ENCODE measurements around the gene WDPCP. TPM values are rescaled to one million over a fixed set of nuclear protein-coding genes. Genes with fewer than 3 reads are reported as not detected.

WDPCP gene
- total and polyA plus RNA-seq, 2 of the 4 experiments (the other 2 are of a cell fraction), result 2.2 to 10.2 TPM

GRCh38 chr2:63627866-63628265 is 39.6 kb upstream of the WDPCP start:
- dilution Hi-C loops (cut with HindIII; ENCODE audit: low sequenced_read_pairs, unreplicated experiment) (no loop called here), intact Hi-C loops (cut with micrococcal nuclease) (no loop called here)

More at GRCh38 chr2:63627866-63628265, 39.6 kb upstream of the WDPCP start:
- Histone ChIP-seq H2AK5ac (ENCODE audit: low read depth, low read length) (no peak overlapping the region), H3K4me2 (ENCODE audit: low read depth, low read length) (no peak overlapping the region), H4K91ac (ENCODE audit: insufficient read depth, low read depth, low read length) (no peak overlapping the region), H3K4me3 (ENCODE audit: insufficient read depth, low read depth, low read length) (no peak overlapping the region), H3K9me3 (ENCODE audit: control insufficient read depth, insufficient read depth, low read length) (peaks cover 2% of the 10 kb centered on the region; the same call in 1 of the 2 replicates), H2BK120ac (ENCODE audit: low read depth, low read length) (no peak overlapping the region), H3K23ac (ENCODE audit: low read depth, low read length) (no peak overlapping the region), H4K5ac (ENCODE audit: low read depth, low read length) (no peak overlapping the region), H4K20me1 (ENCODE audit: insufficient read depth, low read length) (no peaks in the 10 kb centered on the region), H2BK15ac (ENCODE audit: low read depth, low read length) (no peak overlapping the region), H4K8ac (ENCODE audit: low read depth in 2 of 2, low read length in 2 of 2) (no peak overlapping the region), H2AK9ac (replicated peaks; ENCODE audit: low read depth, low read length, poor library complexity) (no peak overlapping the region), H3K18ac (ENCODE audit: low read depth, low read length) (no peak overlapping the region), H3K36me3 (ENCODE audit: control insufficient read depth, insufficient read depth, low read length) (no peaks in the 10 kb centered on the region), H3K4ac (ENCODE audit: low read depth, low read length) (no peak overlapping the region), H3K56ac (ENCODE audit: extremely low read depth, insufficient read depth, low read length) (no peak overlapping the region), H3K9me1 (ENCODE audit: insufficient read depth, low read length) (no peaks in the 10 kb centered on the region), H2AFZ (replicated peaks; ENCODE audit: low read length, poor library complexity) (no peak overlapping the region), H3K27me3 (ENCODE audit: control insufficient read depth, insufficient read depth, low read length) (no peaks in the 10 kb centered on the region; the same call in 1 of the 2 replicates), H3K79me1 (ENCODE audit: low read depth in 1 of 2, low read length in 2 of 2) (no peaks in the 10 kb centered on the region), H3K9ac (ENCODE audit: low read depth, low read length) (no peak overlapping the region), H2BK5ac (ENCODE audit: low read depth, low read length, poor library complexity, severe bottlenecking) (no peak overlapping the region), H3K27ac (ENCODE audit: insufficient read depth, low read length) (no peak overlapping the region), H3K14ac (replicated peaks; ENCODE audit: low read depth, low read length) (no peak overlapping the region), H2BK20ac (ENCODE audit: low read depth, low read length) (no peak overlapping the region), H3K4me1 (ENCODE audit: control insufficient read depth, insufficient read depth, low read length) (no peaks in the 10 kb centered on the region)
- in situ Hi-C loops (cut with MboI; ENCODE audit: low sequenced_read_pairs), result no loop called here
- 92% methylated on average over 6 of the region's 15 CpGs; no CpG with 5 or more reads in 1 of the 2 experiments for WGBS, 2 experiments (ENCODE audit: extremely low coverage in 2 of 2, insufficient read length in 1 of 2)
- DNase-seq (no peak), ATAC-seq (ENCODE audit: low read depth) (no peak)
- ChIA-PET CTCF (interaction anchor here (0.6 kb wide), 1 partner anchor 143 kb away, joined by 3 read pairs; no protein-coding TSS in a partner anchor), POLR2A (ENCODE audit: unreplicated experiment) (no interaction called here)
- no peak for TF ChIP-seq MAFK (IDR thresholded peaks at IDR 0.05; ENCODE audit: low read depth, low read length)
- TF ChIP-seq RCOR1 (IDR thresholded peaks at IDR 0.05; ENCODE audit: insufficient replicate concordance, low read length), result no peak
- no peak for TF ChIP-seq CEBPB (IDR thresholded peaks at IDR 0.05; ENCODE audit: low read depth, low read length)
- no peak for TF ChIP-seq RFX5 (IDR thresholded peaks at IDR 0.05; ENCODE audit: low read depth, low read length)
- TF ChIP-seq, protein P1, sequence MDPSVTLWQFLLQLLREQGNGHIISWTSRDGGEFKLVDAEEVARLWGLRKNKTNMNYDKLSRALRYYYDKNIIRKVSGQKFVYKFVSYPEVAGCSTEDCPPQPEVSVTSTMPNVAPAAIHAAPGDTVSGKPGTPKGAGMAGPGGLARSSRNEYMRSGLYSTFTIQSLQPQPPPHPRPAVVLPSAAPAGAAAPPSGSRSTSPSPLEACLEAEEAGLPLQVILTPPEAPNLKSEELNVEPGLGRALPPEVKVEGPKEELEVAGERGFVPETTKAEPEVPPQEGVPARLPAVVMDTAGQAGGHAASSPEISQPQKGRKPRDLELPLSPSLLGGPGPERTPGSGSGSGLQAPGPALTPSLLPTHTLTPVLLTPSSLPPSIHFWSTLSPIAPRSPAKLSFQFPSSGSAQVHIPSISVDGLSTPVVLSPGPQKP (IDR thresholded peaks at IDR 0.05; ENCODE audit: borderline replicate concordance, low read depth, low read length), result no peak
- TF ChIP-seq BHLHE40 (IDR thresholded peaks at IDR 0.05; ENCODE audit: low read depth, low read length), result no peak
- TF ChIP-seq, protein P2, sequence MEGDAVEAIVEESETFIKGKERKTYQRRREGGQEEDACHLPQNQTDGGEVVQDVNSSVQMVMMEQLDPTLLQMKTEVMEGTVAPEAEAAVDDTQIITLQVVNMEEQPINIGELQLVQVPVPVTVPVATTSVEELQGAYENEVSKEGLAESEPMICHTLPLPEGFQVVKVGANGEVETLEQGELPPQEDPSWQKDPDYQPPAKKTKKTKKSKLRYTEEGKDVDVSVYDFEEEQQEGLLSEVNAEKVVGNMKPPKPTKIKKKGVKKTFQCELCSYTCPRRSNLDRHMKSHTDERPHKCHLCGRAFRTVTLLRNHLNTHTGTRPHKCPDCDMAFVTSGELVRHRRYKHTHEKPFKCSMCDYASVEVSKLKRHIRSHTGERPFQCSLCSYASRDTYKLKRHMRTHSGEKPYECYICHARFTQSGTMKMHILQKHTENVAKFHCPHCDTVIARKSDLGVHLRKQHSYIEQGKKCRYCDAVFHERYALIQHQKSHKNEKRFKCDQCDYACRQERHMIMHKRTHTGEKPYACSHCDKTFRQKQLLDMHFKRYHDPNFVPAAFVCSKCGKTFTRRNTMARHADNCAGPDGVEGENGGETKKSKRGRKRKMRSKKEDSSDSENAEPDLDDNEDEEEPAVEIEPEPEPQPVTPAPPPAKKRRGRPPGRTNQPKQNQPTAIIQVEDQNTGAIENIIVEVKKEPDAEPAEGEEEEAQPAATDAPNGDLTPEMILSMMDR (conservative IDR thresholded peaks at IDR 0.05; ENCODE audit: low read depth, low read length), result no peak
- no peak for TF ChIP-seq FOS (IDR thresholded peaks at IDR 0.05; ENCODE audit: low read depth, low read length)
- TF ChIP-seq MAZ (IDR thresholded peaks at IDR 0.05; ENCODE audit: borderline replicate concordance, low read depth, low read length), result no peak
- TF ChIP-seq CHD1 (IDR thresholded peaks at IDR 0.05; ENCODE audit: low read depth, low read length), result no peak
- no TSS peak for BruUV-seq (replicated peaks)

All from IMR-90 (cell line).